NCI-H2107 (cell line): ENCODE data around the gene KIF1C.
"Not testable (repeated sequence)": the region's sequence is repeated elsewhere in the genome, so short reads cannot be mapped to it uniquely, and the experiment has no call there.

Experiments
- DNase-seq: peaks from one replicate; lab custom pipeline; 2025; lab: John Stamatoyannopoulos, UW

KIF1C gene

DNA sequence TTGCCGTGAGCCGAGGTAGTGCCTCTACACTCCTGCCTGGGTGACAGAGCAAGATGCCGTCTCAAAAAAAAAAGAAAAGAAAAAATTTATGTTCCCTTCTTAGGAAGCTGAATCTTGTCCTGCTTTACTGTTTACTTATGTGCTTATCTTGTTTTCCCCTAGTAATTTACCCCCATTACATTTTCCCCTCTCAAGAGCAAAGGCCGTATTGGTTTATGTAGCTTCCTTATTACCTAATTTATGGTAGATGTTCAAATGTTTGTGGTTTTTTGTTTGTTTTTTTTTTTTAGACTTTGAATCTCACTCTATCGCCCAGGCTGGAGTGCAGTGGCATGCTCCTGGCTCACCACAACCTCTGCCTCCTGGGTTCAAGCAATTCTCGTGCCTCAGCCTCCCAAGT, 47.7 kb downstream of the KIF1C start:
- DNase-seq: no peak

DNA sequence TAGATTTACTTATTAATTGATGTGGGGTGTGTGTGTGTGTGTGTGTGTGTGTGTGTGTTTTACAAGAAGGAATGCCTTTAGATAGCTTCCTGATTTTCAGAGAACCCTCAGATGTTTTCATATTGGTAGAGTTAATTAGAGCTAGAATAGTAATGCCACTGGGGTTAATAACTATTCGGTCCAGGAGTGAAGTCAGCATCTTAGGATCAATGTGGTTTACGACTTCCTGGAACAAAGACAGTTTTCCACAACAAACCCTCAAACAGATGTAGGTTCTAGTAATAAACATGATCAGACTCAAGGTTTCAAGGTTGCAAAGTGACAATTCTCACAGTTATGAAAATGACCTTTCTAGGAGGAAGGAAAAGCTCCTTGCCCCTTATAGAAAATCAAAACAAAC, 49.7 kb downstream of the KIF1C start:
- no peak for DNase-seq

DNA sequence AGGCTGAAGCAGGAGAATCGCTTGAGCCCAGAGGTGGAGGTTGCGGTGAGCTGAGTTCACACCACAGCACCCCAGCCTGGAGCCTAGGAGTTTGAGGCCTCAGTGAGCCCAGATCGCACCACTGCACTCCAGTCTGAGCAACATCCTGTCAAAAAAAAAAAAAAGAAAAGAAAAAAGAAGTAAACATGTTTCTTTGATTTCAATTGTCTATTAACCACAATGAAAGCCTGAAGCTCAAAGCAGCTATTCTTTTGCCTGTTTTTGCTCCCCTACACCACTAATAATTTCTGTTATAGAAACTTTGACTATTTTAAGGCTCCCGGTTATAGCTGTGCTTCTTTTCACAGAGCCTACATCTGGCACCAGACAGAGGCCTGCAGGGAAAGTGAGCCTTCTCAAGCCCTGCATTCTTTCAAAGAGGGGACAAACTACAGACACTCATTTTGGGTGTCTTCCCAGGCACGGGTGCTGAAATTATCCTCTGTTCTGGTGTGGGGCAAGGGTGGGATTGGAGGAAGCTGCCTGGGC, 51.6 kb downstream of the KIF1C start:
- DNase-seq: no peak

DNA sequence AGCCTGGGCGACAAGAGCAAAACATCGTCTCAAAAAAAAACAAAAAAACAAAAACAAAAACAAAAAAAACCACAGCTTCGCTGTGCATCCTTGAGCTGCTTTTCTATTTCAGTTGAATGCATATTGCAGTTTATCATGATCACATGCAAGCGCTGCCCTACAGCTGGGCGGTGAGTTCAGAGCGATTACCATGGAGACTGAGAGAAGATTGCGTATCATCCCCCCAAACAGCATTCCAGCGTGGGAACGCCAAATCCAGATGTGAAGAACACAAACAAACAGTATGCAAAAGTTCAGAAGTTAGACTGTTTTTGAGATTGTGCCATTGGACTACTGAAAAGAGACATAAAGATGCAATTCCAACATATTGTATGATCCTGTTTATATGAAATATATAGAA, 52.5 kb downstream of the KIF1C start:
- DNase-seq: no peak

DNA sequence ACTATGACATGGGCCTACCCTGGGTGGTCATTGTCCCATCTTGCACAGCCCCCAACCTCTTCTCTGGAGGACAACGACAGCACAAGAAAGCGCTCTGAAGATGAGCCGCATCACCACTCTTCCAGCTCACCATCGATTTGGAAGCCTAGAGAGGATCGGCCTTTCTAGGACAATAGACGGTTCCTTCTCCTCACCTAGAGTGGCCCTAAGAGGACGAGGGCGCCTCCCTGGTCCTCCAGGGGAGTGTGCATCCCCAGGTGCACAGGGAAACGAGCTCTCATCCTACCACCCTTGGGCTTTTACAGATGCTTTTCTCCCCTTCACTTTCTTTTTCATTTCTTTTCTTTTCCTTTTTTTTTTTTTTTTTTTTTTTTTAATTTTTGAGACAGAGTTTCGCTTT, 57.8 kb downstream of the KIF1C start:
- DNase-seq: no peak

DNA sequence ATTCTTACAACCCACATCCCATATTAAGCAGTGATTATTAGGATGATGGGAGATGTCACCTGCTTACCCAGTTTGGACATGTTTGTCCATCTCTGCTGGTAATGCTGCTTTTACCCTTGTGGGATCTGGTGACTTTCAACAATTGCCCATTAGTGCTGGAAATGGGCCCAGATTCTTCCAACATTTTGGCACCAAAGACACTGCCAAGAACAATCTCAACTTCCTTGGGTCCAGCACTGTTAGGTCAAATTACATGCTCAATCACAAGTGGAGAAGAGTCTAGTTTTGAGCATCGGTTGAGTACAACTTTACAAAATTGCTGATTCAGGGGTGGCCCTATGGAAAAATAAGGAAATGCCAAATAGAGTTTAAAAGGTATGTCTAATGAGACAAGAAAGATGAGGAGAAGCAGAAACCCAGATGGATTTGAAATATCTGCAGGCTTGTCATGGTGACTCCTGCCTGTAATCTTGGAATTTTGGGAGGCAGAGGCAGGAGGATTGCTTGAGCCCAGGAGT, 67.5 kb downstream of the KIF1C start:
- no peak for DNase-seq

DNA sequence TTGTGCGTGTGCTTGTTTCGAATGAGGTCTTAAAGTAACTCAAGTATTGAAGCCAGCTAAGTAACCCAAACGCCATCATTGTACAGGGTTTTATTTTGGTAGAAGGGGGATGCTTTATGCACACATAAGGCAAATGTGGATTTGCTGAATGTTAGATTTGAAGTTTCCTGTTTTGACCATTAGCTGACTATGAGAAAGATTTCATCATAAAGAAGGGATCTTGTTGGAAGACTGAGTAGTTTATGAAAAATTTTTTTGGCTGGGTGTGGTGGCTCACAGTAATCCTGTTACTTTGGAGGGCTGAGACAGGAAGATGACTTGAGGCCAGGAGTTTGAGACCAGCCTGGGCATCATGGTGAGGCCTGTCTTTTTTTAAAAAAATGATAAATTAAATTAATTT, 70.5 kb downstream of the KIF1C start:
- DNase-seq: no peak

DNA sequence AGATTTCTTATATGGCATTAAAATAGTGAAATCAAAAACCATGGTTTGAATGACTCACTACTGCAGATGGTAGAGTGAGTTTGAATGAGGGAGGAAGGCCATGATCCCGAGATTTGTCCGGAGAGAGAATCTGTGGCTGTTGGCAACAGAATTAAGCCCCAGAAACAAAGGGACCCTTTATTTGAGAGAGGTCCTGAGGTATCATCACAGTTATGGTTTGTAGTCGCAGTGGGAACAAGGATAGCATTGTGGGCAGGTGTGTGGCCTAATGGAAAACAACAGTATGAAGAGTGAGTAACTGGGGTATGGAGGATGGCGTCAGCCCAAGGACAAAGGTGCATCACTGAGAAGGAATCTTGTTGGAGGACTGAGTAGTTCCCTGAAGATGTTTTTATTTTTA, 72.0 kb downstream of the KIF1C start:
- no peak for DNase-seq

DNA sequence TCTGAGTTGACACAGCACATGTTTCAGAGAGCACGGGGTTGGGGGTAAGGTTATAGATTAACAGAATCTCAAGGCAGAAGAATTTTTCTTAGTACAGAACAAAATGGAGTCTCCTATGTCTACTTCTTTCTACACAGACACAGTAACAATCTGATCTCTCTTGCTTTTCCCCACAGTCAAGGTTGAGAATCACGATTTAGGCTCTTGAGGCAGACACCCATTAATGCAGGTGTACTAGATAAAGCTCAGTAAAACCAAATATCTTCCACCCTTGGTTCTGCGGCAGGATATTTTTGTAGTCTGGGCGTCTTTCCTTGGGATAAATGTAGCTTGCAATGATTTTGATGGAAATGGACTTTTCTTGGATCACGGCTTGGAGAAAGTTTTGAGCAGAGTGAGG, 77.7 kb downstream of the KIF1C start:
- DNase-seq: not testable (repeated sequence)

DNA sequence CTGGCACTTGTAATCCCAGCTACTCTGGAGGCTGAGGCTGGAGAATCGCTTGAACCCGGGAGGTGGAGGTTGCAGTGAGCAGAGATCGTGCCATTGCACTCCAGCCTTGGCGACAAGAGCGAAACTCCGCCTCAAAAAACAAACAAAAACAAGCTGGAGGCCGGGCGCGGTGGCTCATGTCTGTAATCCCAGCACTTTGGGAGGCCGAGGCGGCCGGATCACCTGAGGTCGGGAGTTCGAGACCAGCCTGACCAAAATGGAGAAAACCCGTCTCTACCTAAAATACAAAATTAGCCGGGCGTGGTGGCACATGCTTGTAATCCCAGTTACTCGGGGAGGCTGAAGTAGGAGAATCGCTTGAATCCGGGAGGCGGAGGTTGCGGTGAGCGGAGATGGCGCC, 79.5 kb downstream of the KIF1C start:
- not testable (repeated sequence) for DNase-seq

DNA sequence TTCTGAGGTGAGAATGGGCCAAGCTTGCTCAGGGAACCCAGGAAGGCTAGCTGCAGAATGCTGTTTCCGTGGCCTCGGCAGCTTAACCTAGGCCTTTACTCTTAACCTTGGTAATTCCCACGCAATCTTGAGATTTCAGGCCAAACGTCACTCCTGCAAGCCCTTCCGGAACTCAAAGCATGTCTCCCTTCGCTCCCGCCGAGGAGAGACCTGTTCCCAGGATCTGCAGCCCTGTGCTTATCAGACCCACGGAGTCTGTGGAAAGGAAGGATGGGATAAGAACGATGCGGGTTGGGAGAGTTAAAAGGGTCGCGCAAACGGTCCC, 80.0 kb downstream of the KIF1C start:
- no peak for DNase-seq
